Gastrocnemius medialis (tissue), 4 donors: ENCODE measurements around the gene VGLL3.

Experiments used
- POLR2A ChIP-seq, 2 donors: fragments of 450-650 bp; IDR thresholded peaks; one replicate each; pipeline ENCODE4 v1.6.1; 2017; ENCODE audit warnings: antibody characterized with exemption in 2 of 2, mild to moderate bottlenecking in 2 of 2, moderate library complexity in 2 of 2
- TF ChIP-seq, protein P1 (sequence below), 5 experiments: fragments of 450-650 bp in 3 of 5; fragments of 200-600 bp in 2 of 5; sonication (generic) in 2 of 5; IDR thresholded peaks in 4 of 5; conservative IDR thresholded peaks in 1 of 5; 1 replicate in 4 of 5; 2 replicates in 1 of 5; pipeline ENCODE4 v1.5.1; 2016 to 2019; ENCODE audit warnings: antibody characterized with exemption in 5 of 5, mild to moderate bottlenecking in 3 of 5, moderate library complexity in 3 of 5

DNA sequence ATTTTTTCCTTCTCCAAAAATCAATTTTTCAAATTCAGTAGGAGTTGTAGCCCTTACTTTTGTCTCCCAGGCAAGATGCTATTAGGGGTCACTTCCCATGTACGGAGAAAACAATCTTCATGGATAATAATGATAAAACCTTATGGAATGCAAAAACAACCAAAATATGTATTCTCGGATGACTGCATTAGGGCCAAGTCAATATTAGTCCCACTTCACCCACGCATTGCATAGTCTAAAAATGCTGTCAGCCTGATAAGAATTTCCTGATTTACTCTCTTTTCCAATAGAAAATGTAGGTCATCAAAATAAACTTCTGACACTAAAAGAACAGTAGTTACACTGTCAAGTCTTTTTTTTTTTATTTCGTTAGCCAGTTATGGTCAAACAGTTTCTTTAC, 2.7 kb downstream of the VGLL3 start:
- TF ChIP-seq, protein P1, sequence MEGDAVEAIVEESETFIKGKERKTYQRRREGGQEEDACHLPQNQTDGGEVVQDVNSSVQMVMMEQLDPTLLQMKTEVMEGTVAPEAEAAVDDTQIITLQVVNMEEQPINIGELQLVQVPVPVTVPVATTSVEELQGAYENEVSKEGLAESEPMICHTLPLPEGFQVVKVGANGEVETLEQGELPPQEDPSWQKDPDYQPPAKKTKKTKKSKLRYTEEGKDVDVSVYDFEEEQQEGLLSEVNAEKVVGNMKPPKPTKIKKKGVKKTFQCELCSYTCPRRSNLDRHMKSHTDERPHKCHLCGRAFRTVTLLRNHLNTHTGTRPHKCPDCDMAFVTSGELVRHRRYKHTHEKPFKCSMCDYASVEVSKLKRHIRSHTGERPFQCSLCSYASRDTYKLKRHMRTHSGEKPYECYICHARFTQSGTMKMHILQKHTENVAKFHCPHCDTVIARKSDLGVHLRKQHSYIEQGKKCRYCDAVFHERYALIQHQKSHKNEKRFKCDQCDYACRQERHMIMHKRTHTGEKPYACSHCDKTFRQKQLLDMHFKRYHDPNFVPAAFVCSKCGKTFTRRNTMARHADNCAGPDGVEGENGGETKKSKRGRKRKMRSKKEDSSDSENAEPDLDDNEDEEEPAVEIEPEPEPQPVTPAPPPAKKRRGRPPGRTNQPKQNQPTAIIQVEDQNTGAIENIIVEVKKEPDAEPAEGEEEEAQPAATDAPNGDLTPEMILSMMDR (IDR thresholded peaks at IDR 0.05 in 4 of 5, conservative IDR thresholded peaks at IDR 0.05 in 1 of 5): no peak
- TF ChIP-seq POLR2A (IDR thresholded peaks at IDR 0.05): no peak
